ENCODE measurements around the gene RIMS4.

Gene RIMS4

DNA sequence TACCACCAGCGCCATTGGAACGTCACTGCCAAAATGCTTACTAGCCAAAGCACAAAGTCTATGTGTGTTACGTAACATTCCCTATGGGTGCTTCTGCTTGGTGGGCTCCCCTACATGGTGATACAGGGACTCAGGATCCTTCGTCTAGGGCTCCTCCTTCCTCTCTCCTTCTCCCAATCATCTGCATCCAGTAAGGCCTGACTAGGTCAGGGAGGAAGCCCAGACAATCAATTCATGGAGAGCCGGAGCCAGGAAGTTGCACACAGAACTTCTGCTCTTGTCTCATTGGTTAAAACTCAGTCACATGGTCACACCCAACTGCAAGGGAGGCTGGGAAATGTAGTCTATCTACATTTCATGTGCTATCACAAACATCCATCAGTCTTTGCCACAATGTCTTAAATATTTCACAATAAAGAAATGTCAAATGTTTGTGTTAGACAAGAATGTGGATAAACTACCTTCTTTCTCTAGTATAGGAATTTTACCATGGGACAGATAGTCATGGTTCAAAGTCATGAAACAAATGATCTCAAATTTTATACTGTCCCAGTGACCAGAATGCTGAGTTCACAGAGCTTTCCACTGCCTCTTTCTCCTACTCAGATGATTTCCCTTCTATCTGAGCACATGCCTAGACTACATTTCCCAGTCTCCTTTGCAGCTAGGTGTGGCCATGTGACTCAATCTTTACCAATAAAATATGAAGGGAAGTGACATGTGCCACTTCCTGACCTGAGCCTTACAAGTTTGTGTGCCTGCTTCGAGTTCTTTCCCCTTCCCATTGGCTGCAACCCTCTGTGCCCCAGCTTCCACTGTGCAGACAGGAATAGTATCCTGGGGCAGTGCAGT is 74.0 kb downstream of the RIMS4 start:
- peak; percentile 80 for DNase-seq

- DNase-seq: no peak
These were observed 74.6 kb downstream of the RIMS4 start for GRCh38 chr20:44735816-44736169.

GRCh38 chr20:44734938-44735337 is 75.4 kb downstream of the RIMS4 start:
- no peak for DNase-seq

DNA sequence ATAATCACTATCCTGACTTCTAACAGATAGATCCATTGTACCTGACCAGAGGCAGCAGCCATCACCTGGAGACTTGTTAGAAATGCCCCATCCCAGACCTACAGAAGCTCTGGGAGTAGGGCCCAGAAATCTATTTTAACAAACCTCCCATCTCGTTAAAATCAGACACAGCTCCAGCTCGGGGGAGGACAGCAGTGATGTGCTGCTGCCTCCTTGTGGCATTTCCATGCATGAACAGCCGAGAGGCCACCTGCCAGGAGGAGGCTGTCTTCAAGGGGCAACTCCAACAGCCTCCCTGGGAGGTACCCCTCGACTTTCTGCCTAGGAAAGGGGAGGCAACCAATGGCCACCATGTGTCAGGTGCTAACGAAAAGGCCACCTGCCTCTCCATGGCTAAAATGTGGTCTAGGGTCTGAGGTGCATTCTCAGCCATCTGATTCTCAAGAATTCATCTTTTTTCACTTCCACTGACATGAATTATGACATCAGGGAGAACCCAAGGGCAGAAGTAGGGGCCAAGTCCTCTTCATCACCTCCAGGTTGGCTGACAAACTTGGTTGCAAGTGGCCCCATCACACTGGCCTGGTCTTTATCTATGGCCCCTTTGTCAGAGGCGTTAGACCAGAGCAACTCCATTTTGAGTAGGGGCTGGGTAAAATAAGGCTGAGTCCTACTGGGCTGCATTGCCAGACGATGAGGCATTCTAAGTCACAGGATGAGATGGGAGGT is 76.8 kb downstream of the RIMS4 start:
- DNase-seq: no peak

- DNase-seq: no peak
These were observed 78.0 kb downstream of the RIMS4 start for GRCh38 chr20:44732327-44732726.

GRCh38 chr20:44731657-44732056 is 78.7 kb downstream of the RIMS4 start:
- DNase-seq: no peak

DNA sequence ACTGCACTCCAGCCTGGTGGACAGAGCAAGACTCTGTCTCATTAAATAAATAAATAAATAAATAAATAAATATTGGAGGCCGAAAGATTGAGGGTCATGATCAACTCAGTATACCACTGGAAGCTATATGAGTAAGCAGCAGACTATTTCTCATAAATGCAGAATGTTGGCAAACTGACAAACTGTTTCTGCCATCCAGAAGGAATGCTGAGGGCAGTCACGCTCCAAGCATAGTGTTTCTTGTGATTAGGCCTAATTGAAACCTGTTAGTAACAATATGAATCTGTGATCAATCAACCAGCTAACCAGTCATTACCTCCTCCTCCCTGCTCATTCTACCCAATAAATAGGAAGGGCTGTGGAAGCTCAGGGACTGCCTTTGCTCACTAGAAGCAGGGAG is 79.9 kb downstream of the RIMS4 start:
- DNase-seq: no peak

DNA sequence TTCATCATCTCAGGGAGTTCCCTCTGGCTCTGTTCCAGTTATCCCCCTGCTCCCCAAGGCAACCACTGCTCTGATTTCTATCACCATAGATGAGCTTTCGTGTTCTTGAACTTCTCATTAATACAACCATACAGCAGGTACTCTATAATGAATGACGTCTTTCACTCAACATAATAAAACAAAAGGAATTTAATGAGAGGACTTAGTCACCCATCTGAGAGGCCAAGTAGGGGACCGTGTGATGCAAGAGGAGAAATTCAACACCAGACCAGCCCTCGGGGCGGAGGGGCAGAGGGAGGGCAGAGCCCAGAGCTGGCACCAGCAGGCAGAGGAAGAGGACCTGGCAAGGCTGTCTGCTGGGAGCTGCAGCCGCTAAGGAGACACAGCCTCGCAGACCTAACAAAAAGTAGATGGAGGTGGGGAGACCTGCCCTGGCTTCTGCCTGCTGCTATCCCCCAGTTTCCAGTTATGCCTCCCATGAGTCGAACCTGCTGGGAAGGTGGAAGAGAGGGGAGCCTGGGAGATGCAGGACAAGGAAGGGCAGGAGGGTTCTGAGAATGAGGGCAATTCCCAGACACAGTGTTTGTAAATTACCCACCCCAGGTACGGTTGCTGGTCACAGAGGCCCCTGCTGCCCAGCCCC is 81.4 kb downstream of the RIMS4 start:
- DNase-seq: peak; percentile 69

DNA sequence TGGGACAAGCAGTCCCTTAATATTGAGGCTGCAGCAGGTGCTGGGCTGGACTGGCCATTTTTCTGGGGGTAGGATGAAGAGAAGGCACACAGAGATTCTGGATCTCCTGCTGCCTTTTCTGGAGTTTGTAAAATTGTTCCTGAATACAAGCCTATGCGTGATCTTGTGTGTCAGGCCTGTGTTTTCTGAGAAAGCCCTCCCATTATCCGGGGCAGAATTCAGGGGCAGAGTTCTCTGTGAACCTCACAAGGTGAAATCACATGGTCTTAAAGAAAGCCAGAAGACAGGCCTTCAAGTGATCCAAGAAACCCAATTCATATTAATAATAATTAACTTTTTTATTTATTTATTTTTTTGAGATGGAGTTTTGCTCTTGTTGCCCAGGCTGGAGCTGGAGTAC is 82.7 kb downstream of the RIMS4 start:
- DNase-seq: no peak

GRCh38 chr20:44727039-44727438 is 83.3 kb downstream of the RIMS4 start:
- no peak for DNase-seq

- no peak for DNase-seq
These were observed 84.5 kb downstream of the RIMS4 start for GRCh38 chr20:44725837-44726236.

DNA sequence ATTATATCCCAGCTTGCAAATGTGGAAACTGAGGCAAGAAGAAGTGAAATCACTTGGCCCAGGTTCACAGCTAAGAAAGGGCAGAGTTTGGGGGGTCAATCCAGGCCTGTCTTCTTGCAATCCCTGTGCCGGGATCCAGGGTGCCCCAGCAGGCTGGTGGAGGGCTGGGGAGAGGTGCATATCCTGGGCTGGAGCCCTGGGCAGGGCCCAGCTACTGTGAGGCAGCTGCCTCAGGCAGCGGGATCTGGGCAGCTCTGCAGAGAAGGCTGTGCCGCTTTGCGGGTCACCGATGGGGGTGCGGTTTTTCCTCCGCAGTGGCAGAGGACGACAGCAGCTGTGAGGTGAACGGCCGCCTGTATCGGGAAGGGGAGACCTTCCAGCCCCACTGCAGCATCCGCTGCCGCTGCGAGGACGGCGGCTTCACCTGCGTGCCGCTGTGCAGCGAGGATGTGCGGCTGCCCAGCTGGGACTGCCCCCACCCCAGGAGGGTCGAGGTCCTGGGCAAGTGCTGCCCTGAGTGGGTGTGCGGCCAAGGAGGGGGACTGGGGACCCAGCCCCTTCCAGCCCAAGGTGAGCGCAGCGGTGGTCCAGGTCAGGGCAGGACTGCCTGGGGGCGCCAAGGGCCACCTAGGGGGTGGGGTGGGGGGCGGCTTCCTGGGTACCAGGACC is 85.8 kb downstream of the RIMS4 start:
- no peak for DNase-seq

DNA sequence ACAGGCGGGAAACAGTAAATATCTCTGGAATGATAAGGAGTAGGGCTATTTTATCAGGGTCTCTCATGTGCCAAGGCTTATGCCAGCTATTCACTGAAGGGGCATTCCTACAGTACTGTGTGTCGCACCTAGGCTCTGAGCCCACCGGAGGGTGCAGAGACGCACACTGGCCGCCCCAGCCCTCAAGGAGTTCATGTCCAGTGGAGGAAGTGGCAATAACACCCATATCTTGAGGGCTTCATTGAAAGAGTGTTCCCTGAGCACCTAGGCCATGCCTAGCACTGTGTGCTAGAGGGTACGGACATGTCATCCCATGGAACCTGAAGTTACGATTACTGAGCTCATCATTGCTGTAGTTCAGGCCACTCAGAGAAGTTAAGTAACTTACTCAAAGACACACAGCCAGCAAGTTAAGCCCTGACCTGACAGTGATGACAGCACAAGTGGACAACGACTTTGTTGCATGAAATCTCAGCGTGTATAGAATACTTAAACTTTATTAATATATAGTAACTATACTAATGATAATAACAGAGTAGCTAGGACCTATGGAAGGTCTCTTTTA is 86.5 kb downstream of the RIMS4 start:
- DNase-seq: no peak

DNA sequence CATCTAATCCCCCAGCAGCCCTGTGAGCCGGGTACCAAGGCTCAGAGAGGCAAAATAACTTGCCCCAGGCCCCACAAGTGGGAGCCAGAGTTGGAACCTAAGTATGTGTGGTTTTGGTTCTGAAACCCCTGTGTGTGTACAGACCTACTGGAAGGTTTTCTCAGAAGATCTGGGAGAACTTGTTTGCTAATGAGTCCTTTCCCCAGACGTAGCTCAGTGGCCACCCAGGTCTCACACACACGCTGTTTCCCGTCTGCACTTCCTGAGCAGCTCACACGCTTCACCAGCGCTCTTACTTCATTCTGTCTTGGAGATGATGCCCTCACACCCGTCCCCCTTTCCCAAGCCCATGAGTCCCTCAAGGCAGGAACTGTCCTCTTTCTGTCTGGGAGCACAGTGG is 87.0 kb downstream of the RIMS4 start:
- DNase-seq: no peak

DNA sequence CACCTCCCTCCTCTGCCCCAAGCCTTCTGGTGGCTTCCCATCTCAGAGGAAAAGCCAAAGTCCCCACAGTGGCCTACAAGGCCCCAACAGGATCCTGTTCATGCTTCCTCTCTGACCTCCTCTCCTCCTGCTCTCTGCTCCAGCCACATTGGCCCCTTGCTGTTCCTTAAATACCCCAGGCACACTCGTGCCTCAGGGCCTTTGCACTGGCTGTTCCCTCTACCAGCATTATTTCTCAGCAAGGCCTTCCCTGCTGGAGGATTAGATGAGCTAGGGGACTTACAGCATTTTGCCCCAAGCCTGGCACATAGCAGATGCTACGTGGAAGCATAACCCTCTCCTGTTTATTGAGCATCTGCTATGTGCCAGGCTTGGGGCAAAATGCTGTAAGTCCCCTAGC is 87.4 kb downstream of the RIMS4 start:
- no peak for DNase-seq

- no peak for DNase-seq
These were observed 88.6 kb downstream of the RIMS4 start for GRCh38 chr20:44721785-44722054.

- DNase-seq: no peak
These were observed 89.2 kb downstream of the RIMS4 start for GRCh38 chr20:44720997-44721784.

- DNase-seq: no peak
These were observed 89.7 kb downstream of the RIMS4 start for GRCh38 chr20:44720621-44720996.

- no peak for DNase-seq
These were observed 90.5 kb downstream of the RIMS4 start for GRCh38 chr20:44719841-44720240.

GRCh38 chr20:44717986-44718385 is 92.4 kb downstream of the RIMS4 start:
- no peak for DNase-seq

GRCh38 chr20:44716309-44717106 is 93.8 kb downstream of the RIMS4 start:
- no peak for DNase-seq
